Astrocyte of the hippocampus (primary cell): ENCODE results near the gene BGN.
A peak's percentile ranks its signal among the peaks of the same experiment; 100 is the strongest.

Experiments
- DNase-seq: peaks from one replicate; pipeline ENCODE4 v3.0.0; 2011; ENCODE audit warnings: low read depth, low spot score

The BGN gene

DNA sequence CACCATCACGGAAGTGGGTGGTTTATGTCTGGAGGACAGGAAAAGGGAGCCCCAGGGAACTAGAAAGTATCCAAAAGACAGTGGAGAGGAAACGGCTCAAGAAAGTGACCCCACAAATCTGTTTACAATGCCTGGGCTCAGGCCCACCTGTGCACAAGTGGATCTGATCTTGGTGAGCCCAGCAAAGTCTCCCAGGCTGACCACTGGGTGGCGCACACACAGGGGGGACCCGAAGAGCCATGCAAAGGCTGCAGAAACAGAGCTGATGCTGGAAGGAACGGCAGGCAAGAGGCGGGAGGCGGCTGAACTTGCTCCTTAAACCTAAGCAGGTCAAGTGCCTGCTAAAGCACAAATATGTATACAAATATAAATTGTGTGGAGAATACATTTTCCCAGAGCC is 34.0 kb upstream of the BGN start:
- peak; percentile 64 for DNase-seq

DNA sequence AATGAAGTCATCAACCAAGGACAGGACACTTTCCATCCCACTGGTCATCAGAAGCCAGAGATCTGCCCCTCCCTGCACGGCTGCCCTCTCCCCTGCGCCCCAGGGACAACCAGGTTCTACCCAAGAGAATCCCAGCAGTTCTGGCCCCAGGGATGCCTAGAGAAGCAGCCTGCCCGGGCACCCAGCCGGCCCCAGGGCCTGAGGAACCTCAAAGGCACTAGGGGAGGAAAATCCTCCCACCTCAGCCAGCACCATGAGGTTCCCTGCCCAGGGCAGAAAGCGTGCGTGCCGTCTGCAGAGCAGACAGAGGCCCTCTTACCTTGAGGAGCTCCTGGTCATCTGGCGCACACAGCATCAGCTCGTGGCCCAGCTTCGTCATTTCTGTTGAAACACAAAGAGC is 32.5 kb upstream of the BGN start:
- no peak for DNase-seq

DNA sequence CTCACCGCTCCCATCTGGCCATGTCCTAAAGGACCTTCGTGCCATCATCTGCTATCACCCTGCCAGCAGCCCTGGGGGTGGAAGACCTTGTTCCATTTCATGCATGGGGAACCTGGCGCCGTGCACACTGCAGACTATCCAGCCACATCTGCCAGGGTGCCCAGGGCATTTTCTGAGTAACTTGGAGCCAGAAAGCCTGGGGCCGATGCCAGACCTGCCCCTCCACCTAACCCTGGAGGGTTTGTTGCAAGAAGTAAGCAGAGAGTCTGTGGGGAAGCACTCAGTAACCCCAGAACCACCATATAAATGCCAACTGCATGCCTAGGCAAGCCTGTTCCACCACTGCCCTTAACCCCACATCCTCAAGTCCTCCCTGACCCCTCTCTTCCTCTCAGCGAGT is 31.7 kb upstream of the BGN start:
- no peak for DNase-seq

DNA sequence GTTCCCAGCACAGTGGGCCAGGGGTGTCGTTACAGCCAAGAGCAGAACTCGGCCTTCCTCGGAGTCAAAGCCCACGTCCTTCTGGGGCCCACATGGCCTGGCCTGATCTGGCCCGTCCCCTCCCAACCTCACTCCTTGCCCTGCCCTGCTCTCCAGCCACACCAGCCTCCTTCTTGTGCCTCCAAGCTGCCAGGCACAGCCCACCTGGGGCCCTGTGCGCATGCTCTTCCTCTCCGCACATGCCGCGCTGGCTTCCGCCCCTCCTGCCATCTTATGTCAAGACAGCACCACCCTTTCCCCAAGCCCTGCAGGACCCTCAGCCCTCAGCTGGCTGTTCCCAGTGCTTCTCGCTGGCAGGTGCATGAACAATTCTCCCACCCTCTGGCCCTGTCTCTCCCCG is 31.2 kb upstream of the BGN start:
- DNase-seq = no peak

DNA sequence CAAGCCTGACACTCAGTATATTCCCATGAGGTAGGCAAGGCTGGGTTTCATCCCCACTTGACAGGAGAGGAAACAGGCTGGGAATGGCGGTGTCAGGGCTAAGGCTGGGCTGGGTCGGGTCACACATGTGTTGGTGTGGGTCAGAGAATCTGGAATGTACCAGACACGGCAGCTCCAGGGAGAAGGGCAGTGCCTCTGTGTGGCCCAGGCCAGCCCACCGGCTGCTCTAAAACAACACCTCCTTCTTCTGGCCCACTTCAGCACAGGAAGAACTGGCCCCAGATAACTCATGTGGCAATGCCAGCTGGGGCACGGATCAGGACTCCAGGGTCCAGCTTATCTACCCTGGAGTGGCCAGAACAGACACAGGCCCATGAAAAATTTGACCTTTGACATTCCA is 30.7 kb upstream of the BGN start:
- no peak for DNase-seq

DNA sequence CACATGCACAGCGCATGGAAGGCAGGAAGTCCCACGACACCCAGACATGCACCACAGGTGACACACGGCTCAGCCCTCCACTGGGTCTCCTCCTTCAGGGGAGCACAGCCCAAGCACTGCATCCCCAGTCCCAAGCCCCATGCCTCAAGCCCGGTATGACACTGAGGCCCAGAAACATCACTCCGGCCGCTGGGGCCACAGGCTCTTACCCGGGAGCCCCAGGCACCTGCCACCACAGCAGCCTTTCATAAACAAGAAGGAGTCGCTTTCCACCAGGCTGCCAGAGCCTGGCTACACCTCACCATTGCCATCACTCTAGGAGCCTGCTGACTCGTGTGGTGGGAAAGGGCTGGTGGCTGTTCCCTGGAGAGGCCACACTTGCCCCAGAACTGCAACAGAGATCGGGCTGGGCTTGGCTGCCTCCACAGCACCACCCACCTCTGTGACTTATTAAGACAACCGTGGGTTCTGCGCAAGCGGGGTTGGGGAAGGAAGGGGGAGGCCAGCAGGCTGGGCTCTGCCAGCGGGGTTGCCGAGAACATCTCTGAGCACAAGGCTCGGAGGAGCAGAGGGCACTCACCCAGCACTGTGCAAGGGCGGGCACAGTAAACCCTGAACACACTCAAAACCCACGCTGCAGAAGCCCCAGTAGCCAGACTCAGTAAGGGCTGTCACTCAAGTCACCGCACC is 28.9 kb upstream of the BGN start:
- DNase-seq = no peak

DNA sequence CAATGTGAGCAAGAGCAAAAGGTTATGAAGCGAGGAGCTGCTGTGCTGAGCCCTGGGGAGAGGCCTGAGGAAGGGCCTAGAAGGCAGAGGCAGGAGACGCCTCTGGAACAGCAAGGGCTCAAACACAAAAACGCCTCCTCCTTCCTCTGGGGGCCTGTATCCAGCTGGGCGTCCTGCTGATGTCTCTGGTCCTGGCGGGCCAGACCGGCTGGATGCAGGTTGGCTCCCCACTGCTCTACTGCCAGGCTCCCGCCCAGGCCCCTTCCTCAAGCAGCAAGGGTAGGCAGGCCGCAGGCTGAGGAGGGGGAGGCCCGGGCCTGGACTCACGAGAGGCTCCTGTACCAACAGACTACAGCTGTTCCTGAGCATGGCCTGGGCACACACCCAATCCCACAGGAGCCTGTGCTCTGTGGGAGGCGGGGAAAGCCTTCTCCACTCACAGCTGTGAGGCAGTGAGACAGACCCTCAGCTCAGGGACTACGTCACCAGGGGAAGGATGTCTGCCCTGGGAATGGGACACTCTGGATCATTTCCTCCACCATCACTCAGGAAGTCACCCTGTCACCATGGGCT is 26.7 kb upstream of the BGN start:
- no peak for DNase-seq

DNA sequence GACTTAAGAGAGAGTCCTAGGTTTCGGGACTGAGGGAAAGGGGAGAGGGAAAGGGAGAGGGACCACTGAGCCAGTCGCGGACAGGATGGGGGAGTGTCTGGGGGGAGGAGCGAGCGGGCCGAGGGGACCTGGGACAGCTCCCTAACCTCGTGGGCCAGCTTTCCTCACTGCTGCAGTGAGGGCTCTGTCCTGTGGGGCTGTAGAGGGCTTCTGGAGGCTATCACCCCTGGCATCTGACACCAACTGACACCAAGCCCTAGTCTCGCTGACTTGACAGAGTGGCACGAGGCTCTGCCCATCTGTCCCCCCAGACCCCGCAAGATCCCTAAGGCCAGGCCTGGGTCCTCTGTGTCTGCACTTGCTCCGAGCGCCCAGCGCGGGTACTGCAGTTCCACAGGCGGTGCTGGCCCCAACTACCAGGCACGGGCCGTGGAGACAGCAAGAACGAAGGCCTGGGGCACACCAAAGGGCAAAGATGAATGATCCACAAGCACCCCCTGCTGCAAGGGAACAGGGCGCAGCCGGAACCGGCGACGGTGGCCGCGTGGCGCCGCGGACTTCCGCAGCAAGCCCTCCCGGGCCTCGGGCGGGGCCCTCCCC is 24.9 kb upstream of the BGN start:
- peak; percentile 56 for DNase-seq

DNA sequence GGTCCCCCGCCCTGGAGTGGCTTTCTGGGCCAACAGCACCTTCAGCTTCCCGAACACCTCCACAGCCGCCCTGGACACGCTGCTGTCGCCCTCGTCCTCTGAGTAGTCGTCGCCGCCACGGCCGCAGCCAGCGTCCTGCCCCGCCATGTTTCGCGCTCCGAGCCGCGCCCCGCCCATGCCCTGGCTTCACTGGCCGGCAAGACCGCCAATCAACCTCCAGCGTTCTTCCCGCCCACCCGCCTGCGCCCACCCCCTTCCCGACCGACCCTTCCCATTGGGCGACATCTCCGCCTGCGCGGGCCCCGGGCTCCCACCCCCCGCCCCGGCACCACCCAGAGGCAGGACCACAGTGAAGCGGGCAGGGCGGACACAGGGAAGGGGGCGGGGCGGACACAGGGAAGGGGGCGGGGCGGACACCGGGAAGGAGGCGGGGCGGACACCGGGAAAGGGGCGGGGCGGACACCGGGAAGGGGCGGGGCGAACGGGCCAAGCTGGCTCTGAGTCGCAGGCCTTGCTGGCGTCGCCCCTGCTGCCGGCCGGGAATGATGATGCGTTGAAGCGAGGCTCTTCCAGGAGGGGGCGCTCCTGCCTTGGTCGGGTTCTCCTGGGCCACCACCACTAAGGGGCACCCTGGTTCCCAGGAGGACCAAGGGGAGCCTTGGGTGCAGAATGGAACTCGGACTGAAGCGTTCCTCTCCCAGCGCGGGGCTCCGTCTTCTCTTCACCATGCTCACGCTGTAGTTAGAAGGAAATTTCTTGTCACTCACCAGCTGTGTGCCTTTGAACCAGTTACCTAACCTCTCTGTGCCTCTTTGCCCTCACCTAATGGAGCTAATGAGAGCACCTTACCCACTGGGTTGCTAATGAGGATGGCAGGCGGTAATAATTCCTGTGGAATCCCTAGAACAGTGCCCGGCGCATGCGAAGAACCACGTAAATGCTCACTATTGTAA is 24.1 kb upstream of the BGN start, which contains the start of gene HAUS7:
TSS of gene HAUS7 (minus strand) at position 166 of the 953 bp plus-strand sequence. CDS start at position 147, 19 bp downstream.
- peak; percentile 94 for DNase-seq

DNA sequence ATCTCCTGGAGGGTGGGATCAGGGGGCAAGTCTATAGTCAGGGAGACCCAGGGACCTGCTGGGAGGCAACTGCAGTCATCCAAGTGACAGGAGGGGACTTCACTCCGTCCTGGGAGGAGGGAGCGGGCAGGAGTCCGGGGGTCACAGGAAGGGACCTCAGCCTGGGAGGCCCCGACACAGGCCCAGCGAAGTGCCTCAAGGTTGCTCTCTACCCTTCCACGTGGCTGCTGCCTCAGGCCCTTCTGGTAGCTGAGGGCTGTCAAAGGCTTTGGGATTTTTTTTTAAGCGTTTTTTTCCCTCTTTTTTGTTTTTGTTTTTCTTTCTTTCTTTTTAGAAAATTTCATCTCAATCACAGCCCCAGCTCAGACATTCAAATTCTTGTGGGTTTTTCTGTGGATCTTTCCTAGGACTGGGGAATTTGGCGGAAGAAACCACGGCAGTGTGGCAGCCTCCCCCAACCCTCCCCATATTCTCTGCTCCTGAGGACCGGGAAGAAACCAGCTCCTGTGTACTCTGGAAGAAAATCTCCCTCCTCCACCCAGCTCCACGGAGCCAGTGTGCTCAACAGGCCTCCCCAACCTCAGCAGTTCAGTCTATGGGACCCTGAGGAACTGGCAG is 23.0 kb upstream of the BGN start:
- DNase-seq = peak; percentile 81

DNA sequence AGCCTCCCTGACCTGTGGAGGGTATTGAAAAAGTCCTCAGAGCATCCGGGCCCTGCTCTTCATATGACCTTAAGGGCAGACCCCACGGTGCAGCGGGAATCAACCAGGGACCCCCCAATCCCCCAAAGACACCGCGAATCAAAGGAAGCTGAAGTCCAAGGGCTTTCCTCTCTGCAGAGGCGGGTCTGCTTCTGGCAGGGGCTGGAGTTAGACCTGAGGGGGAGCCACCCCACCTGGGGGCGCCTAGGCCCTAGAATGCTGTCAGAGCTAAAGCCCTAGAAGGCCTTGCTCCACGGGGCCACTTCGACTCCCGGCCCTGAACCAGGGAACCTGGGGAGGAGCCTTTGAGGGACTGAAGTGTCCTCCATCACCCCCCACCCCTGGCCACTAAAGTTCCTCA is 21.7 kb upstream of the BGN start:
- no peak for DNase-seq

DNA sequence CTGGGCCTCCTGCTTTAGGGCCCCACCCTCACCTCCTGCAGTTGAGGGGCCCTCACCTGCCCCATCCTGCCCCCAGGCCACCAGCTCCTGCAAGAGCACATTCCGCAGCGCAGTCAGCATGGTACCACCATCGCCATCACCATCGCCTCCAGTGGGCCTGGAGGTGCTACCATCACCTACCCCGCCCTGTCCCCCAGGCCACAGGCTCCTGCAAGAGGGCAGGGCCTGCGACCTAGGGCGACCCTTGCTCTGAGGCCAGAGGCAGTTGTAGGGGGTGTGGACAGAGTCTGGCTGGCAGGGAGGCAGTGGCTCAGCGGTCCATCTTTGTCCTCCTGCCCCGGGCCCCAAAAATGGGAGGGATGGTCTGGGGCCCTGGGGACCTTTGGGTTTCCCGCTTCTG is 20.5 kb upstream of the BGN start:
- DNase-seq = no peak

DNA sequence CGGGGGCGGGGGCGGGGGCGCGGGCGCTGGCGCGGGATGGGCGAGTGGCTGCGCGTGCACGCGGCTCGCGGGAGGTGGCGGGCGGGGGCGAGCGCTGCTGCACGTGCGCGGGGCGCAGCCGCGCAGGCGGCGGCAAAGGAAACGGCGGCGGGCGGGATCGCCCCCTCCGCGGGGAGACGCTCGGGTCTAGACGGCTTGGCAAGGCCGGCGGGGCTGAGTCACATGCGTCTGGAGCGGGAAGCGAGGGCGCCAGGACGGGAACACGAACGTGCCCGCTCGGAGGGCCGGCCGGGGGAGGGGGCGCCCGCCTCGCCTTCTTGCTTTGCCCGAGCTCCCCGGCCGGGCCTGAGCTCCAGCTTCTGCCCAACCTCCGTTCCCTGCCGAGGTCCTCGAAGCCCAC is 20.1 kb upstream of the BGN start:
- peak; percentile 82 for DNase-seq

DNA sequence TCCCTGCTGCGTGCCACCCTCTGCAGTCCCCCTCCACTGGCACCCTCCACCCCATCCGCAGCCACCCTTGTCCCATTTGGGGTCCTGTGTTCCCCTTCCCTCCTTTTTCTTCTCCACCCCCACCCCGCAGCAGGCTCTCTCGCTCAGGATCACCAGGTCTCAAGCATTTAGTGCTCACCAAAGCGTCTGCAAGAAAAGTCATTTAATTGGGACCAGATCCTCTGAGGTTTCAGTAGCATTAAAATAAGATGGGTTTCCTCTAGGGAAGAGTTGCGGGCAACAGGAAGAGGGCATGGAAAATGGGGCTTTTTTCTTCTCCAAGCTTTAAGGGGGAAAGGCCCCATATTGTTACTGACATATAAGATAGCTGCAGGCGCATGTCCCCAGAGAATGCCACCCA is 19.5 kb upstream of the BGN start:
- no peak for DNase-seq

DNA sequence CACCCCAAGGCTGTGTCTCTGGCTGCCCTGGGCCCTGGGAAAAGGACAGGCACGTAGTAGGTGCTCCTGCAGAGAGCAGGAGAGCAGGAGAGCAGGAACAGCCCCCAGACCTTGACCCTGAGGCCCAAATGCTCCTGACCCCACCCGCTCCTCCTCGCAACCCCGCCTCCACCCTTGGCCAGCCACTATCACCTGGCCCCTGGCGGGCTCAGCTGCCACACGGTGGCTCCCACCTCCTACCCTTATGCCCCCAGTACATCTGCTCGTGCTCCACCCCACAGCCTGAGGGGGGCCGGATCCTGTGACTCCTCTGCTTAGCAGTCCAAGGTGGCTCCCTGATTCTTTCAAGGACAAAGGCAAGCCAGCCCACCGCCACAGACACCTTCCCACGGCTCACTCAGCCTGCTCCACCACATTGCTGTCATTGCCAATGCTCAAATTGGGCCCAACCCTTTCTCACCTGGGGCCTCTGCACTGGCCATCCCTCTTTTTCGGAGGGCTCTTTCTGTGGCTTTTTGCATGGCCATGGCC is 19.0 kb upstream of the BGN start:
- no peak for DNase-seq

DNA sequence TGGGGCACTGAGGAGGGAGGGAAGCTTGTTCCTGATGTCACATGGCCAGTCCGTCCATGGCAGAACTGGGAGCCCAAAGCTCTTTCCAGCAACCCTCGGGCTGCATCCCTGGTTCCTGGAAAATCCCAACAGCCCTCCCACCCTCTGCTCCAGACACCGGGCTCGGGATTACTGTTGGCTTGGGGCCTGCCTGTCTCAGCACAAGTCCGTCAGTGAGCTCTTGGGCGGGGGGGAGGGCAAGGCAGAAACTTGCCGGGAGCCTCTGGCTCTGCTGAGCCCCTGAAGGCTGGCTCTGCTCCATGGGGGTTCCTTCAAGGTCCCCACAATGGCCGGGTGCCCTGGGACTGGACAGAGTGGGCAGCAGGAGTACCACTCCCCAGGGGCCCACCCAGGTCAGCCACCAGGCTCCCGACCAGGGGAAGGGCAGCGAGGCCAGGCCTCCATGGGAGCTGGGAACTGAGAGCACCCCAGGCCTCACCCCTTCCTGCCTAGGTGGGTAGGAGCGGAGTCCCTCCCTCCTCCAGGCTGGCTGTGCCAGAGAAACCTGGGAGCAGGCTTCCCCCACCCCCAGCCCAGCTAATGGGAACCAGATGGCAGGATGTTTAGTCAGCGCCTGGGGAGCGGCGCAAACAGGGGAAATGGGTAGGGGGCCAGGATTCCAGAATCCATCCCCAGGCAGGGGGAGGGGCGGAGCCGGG is 18.0 kb upstream of the BGN start:
- peak; percentile 50 for DNase-seq

DNA sequence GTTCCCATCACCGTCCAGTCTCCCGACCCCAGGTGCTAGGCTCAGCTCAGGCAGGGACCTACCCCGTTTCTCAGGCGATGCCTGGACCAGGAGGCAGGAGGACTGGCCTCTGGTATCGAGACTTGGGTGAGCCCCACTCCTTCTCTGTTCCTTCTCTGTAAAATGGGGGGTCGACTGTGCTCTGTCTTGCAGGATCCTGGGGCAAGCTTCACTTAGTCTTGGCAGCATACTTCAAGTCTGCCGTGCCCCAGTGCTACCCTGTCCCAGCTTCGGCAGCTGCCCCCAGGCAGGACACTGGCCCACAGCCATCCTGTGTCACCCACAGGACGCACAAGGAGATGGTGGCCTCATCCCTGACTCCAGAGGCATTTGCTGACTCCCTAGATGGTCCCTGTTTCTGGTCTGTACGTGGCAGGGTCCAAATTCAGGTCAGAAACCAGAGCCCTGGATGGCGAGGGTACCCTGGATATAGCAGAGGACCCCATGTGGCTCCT is 17.4 kb upstream of the BGN start:
- DNase-seq = no peak

DNA sequence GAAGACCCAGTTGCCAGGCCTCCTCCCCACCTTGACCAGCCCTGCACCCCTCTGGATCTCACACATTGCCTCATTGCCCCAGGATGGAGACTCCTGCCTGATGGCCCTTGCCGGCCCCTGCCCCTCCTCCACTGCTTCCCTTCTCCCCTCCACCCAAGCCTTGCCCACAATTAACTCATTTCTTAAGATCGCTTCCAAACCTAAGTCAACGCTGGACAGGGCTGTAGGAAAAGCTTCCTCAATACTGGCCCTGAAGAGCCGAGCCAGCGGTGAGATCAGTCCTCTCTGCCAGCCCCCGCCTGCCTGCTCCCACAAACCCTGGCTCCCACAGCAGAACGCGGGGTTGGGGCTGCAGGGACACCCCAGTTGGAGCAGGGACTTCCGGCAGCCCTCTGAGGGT is 16.9 kb upstream of the BGN start:
- DNase-seq = no peak

DNA sequence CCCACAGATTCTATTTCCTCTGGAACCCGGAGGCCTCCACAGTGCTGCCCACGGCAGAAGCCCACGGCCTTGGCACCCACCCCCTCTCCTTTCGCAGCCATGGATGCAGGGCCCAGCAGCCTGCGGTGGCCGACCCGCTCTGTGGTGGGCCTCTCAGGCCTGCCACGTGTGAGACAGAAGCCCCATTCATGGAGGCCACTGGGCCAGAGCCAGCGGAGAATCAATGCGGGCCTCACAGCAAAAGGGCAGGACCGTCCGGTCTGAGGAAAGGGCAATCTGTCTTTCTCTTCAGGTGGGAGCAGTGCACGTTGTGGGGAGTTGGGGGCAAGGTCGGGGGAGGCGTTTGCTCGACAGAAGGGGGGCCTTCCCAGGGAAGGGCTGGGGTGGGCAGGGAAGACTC is 16.0 kb upstream of the BGN start:
- DNase-seq = no peak

DNA sequence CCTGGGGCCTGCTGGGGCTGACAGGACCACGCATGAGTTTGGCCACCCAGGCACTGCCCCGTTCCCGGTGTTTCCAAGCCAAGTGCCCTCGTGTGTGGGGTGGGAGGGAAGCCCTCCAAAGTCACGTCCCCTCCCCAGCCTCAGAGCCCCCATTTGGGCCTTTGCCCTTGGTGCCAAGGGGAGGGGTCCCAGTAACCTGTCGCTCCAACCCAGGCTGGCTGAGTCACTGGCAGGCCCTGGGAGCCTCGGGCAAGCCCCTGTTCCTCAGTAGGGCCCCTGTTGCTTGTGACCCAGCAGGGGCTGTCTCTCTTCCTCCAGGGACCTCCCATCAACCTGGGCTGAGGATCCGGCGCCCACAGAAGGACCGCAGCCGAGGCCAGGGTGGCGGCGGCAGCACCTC is 13.7 kb upstream of the BGN start:
- DNase-seq = no peak
